Activated naive CD4-positive, alpha-beta T cell treated with anti-CD3 and anti-CD28 coated beads, Interleukin-2, amount 50 U/mL, for 24 hours (primary cell): ENCODE data around the gene NOX4.

Source experiments
- H3K27ac Mint-ChIP-seq: one replicate; pipeline ENCODE4 v1.8.0; 2021; ENCODE audit warnings: mild to moderate bottlenecking, mixed read lengths
- H3K27me3 Mint-ChIP-seq: one replicate; pipeline ENCODE4 v1.8.0; 2021; ENCODE audit warnings: mixed read lengths
- H3K36me3 Mint-ChIP-seq: one replicate; pipeline ENCODE4 v1.8.0; 2021; ENCODE audit warnings: mixed read lengths
- H3K4me1 Mint-ChIP-seq: one replicate; pipeline ENCODE4 v1.8.0; 2021; ENCODE audit warnings: mixed read lengths
- H3K4me3 Mint-ChIP-seq: one replicate; pipeline ENCODE4 v1.8.0; 2021; ENCODE audit warnings: mild to moderate bottlenecking, mixed read lengths
- H3K9me3 Mint-ChIP-seq: one replicate; pipeline ENCODE4 v1.8.0; 2021; ENCODE audit warnings: mixed read lengths

NOX4 gene

DNA sequence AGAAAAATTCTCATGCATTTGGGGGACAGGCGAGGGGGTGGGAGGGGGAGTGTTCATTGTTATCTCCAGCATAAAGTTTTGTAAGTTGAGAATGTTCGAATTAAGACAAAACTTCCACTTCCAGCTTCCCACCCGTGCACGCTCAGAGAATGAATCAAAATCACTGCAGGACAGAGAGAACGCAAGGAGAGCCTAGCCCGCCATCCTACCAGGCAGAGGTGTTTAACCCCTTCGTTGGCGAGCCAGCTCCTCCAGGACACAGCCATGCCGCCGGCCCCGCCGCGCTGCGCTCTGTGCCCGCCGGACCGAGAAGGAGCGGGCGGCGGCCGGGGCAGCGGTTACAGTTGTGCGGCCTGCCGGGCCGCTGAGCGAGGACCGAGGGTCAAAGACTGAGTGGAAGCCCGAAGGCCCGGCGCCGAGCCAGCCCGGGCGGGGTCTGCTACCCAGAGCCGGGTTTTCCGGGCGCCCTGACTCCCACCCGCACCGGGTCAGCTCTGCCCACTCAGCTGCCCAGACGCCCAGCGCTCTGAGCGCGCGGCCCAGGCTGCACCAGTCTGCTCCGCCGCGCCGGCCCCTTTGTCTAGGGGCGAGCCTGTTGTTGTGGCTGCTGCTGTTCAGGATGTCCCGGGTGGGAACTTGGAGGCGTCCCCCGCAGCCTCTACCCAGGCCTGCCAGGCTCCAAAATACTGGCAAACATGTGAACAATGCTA, at the start of gene NOX4:
Gene NOX4, minus strand, starts transcription at position 395 of the 710 bp plus-strand sequence. Its CDS starts 129 bp downstream, at position 266.
- H3K9me3 Mint-ChIP-seq = no peaks in the 10 kb centered on the region
- H3K27ac Mint-ChIP-seq = no peak within 1 kb of the TSS
- no peaks in the 10 kb centered on the region for H3K36me3 Mint-ChIP-seq
- no peaks in the 10 kb centered on the region for H3K4me1 Mint-ChIP-seq
- H3K4me3 Mint-ChIP-seq = no peak within 1 kb of the TSS
- H3K27me3 Mint-ChIP-seq = peaks cover 16% of the 10 kb centered on the region

- no peaks in the 10 kb centered on the region for H3K27me3 Mint-ChIP-seq
- H3K4me1 Mint-ChIP-seq = no peaks in the 10 kb centered on the region
- H3K9me3 Mint-ChIP-seq = no peaks in the 10 kb centered on the region
- no peaks in the 10 kb centered on the region for H3K36me3 Mint-ChIP-seq
- no peak overlapping the region for H3K27ac Mint-ChIP-seq
- H3K4me3 Mint-ChIP-seq = no peak overlapping the region
These were observed 49.7 kb upstream of the NOX4 start for GRCh38 chr11:89540826-89541225.

DNA sequence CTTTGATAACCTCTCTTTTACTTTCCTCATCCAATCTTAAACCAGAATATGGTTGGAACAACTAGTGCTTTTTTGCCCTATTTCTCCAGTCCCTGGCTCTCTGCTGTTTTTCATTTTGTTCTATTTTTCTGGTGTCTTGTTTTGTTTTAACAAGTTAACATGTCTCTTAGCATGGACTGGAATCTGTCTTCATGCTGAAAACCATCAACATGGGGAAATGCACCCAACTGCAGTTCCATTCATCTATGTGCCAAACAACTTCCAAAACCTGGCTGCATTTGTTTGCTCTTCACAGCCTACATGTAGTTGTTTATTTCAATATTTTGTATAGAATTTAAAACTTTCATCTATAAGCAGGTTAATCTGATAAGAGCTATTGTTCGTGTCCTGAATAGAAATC, 46.8 kb upstream of the NOX4 start:
- Mint-ChIP-seq H3K36me3 (no peaks in the 10 kb centered on the region), H3K27me3 (no peaks in the 10 kb centered on the region), H3K27ac (no peak overlapping the region), H3K4me3 (no peak overlapping the region), H3K4me1 (no peaks in the 10 kb centered on the region), H3K9me3 (no peaks in the 10 kb centered on the region)

- H3K27me3 Mint-ChIP-seq = no peaks in the 10 kb centered on the region
- H3K36me3 Mint-ChIP-seq = no peaks in the 10 kb centered on the region
- no peaks in the 10 kb centered on the region for H3K4me1 Mint-ChIP-seq
- H3K4me3 Mint-ChIP-seq = no peak overlapping the region
- H3K9me3 Mint-ChIP-seq = no peaks in the 10 kb centered on the region
- no peak overlapping the region for H3K27ac Mint-ChIP-seq
These were observed 45.8 kb upstream of the NOX4 start for GRCh38 chr11:89536926-89537325.

- no peak overlapping the region for H3K4me3 Mint-ChIP-seq
- H3K9me3 Mint-ChIP-seq = no peaks in the 10 kb centered on the region
- no peak overlapping the region for H3K27ac Mint-ChIP-seq
- no peaks in the 10 kb centered on the region for H3K4me1 Mint-ChIP-seq
- no peaks in the 10 kb centered on the region for H3K36me3 Mint-ChIP-seq
- H3K27me3 Mint-ChIP-seq = no peaks in the 10 kb centered on the region
These were observed 44.0 kb upstream of the NOX4 start for GRCh38 chr11:89535221-89535620.

DNA sequence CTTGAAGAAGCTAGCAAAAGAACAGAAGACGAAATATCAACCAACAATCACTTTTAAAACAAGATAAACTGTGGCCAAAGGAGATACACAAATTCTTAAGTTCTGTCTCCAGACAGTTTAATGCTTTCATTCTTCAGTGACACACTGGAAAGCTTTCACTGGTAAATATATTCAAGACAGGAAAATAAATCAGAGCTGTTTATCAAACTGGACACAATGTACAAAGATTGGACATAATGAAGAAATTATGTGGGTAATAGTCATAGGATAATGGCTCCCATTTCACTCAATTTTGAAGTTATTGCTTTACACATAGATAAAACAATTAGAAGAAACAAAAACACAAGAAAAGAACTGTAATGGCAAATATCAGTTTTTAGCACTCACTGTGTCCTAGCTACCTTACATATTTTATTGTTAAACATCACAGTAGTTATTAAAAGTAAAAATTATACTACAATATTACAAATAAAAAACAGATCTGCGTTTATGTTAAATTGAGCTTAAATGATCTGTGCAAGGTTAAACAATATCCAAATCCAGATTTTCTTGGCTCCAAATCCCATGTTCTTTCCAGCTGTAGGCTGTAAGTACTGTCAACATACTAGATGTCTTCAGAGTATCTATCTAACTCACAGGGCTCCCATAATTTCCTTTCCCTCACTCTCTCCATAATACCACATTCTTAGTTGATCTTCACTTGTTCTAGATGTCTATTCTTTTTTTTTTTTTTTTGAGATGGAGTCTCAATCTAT, 38.6 kb upstream of the NOX4 start:
- no peak overlapping the region for H3K27ac Mint-ChIP-seq
- no peaks in the 10 kb centered on the region for H3K4me1 Mint-ChIP-seq
- no peaks in the 10 kb centered on the region for H3K36me3 Mint-ChIP-seq
- no peaks in the 10 kb centered on the region for H3K27me3 Mint-ChIP-seq
- peaks cover 7% of the 10 kb centered on the region for H3K9me3 Mint-ChIP-seq
- no peak overlapping the region for H3K4me3 Mint-ChIP-seq

DNA sequence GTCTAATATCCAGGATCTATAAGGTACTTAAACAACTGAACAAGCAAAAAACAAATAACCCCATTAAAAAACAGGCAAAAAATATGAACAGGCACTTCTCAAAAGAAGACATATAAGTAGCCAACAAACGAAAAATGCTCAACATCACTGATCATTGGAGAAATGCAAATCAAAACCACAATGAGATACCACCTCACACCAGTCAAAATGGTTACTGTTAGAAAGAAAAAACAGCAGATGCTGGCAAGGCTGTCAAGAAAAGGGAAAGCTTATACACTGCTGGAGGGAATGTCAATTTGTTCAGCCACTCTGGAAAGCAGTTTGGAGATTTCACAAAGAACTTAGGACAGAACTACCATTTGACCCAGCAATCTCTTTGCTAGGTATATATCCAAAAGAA, 30.6 kb upstream of the NOX4 start:
- Mint-ChIP-seq H3K4me1 (no peaks in the 10 kb centered on the region), H3K27ac (no peak overlapping the region), H3K36me3 (no peaks in the 10 kb centered on the region), H3K4me3 (no peak overlapping the region), H3K27me3 (no peaks in the 10 kb centered on the region), H3K9me3 (peaks cover 4% of the 10 kb centered on the region)

- no peaks in the 10 kb centered on the region for H3K27me3 Mint-ChIP-seq
- H3K4me1 Mint-ChIP-seq = no peaks in the 10 kb centered on the region
- H3K36me3 Mint-ChIP-seq = no peaks in the 10 kb centered on the region
- H3K4me3 Mint-ChIP-seq = no peak overlapping the region
- no peak overlapping the region for H3K27ac Mint-ChIP-seq
- H3K9me3 Mint-ChIP-seq = no peaks in the 10 kb centered on the region
These were observed 30.1 kb upstream of the NOX4 start for GRCh38 chr11:89521294-89521693.

DNA sequence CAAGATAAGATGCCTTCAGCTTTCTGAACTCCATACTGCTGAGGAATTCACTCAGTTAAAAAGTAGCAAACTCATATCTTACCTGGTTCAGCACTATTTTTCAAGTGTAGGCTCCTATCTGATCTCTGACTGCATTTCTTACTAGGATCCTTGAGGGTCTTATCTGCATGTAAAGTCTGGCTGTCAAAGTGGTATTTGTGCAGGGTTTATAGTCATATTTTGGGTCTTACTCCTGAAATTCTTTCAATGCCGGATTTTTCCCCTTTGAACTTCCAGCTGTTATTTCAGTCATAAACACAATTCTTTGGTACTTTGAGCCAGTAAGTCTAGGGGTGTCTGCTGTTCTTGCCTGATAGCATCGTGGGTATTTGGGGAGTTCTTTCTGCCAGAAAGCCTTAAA, 25.3 kb upstream of the NOX4 start:
- Mint-ChIP-seq H3K36me3 (no peaks in the 10 kb centered on the region), H3K27ac (no peak overlapping the region), H3K4me3 (no peak overlapping the region), H3K9me3 (peaks cover 4% of the 10 kb centered on the region), H3K4me1 (no peaks in the 10 kb centered on the region), H3K27me3 (no peaks in the 10 kb centered on the region)

DNA sequence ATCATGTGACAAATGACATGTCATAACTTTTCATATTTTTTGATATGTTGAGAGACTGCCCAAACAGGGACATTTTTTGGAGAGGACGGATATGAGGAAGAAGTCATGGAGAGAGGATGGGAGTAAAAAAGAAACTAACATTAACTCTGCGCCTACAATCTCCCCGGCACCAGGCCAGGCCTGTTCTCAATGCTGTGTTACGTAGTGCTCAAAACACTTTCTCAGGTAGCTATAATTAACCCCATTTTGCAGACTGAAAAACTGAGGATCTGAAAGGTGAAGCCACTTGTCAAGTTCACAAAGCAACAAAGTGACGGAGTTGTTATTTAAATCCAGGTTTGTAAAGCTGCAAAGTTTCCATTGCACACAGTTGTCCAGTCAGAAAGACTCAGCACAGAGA, 17.4 kb upstream of the NOX4 start:
- peaks cover 4% of the 10 kb centered on the region for H3K9me3 Mint-ChIP-seq
- H3K4me3 Mint-ChIP-seq = no peak overlapping the region
- no peaks in the 10 kb centered on the region for H3K36me3 Mint-ChIP-seq
- H3K27me3 Mint-ChIP-seq = no peaks in the 10 kb centered on the region
- no peak overlapping the region for H3K27ac Mint-ChIP-seq
- no peaks in the 10 kb centered on the region for H3K4me1 Mint-ChIP-seq

GRCh38 chr11:89504270-89504669, 13.1 kb upstream of the NOX4 start:
- no peaks in the 10 kb centered on the region for H3K36me3 Mint-ChIP-seq
- H3K27ac Mint-ChIP-seq = no peak overlapping the region
- H3K4me1 Mint-ChIP-seq = no peaks in the 10 kb centered on the region
- no peak overlapping the region for H3K4me3 Mint-ChIP-seq
- H3K27me3 Mint-ChIP-seq = peaks cover 1% of the 10 kb centered on the region
- H3K9me3 Mint-ChIP-seq = no peaks in the 10 kb centered on the region

DNA sequence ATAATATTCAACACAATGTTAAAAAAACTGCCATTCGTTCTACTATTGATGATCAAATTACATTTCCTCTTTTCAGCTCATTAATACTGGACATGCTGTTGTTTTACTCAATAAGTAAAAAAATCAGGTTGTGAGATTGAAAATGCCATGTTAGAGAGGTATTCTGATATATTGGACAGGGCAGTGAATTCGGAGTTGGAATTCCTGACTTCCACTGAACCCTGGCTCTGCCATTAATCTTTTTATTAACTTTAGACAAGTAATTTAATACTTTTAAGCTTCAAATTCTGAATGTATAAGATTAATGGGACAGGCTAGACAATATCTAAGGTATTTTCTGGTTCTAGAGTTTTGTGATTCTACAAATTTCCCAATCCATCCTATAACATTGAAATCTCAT, 12.2 kb upstream of the NOX4 start:
- no peaks in the 10 kb centered on the region for H3K9me3 Mint-ChIP-seq
- H3K4me1 Mint-ChIP-seq = no peaks in the 10 kb centered on the region
- H3K27me3 Mint-ChIP-seq = peaks cover 1% of the 10 kb centered on the region
- H3K27ac Mint-ChIP-seq = no peak overlapping the region
- no peak overlapping the region for H3K4me3 Mint-ChIP-seq
- H3K36me3 Mint-ChIP-seq = no peaks in the 10 kb centered on the region

DNA sequence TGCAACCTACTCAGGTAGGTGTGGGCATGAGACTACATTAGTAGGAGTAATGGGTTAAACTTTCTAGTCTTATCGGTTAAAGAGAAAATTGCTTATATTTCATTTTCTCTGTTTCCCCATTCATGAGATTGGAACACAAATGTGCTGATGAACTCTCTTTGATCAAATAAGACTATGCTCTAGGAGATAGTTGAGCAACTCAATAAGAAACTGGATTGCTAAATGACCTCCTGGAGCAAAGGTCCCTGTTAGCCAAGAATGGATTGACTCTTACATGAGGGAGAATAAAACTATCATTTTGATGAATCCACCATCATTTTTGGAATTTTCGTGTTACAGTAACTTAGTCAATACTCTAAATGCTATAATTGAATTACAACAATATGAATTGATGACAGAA, 11.1 kb upstream of the NOX4 start:
- no peaks in the 10 kb centered on the region for H3K9me3 Mint-ChIP-seq
- no peaks in the 10 kb centered on the region for H3K36me3 Mint-ChIP-seq
- no peak overlapping the region for H3K4me3 Mint-ChIP-seq
- no peaks in the 10 kb centered on the region for H3K4me1 Mint-ChIP-seq
- H3K27me3 Mint-ChIP-seq = peaks cover 3% of the 10 kb centered on the region
- H3K27ac Mint-ChIP-seq = no peak overlapping the region

DNA sequence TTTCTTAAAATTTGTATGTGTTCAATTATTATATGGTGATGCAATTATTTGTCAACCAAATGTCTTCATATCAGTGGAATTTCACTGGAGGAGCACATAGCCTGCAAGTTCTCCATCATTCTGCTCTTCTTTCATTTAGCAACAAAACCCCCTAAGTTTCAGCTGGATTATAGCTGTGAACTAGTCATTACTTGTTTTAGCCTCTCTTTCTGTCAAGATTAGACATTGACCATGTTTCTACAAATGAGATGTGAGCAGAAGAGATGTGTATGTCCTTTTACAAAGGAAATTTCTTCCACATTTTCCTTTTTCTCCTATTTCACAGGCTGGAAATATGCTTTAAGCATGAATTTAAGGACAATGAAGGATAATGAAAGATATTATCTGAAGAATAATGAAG, 9.2 kb upstream of the NOX4 start:
- Mint-ChIP-seq H3K4me3 (no peak overlapping the region), H3K9me3 (no peaks in the 10 kb centered on the region), H3K4me1 (no peaks in the 10 kb centered on the region), H3K27me3 (peaks cover 3% of the 10 kb centered on the region), H3K36me3 (no peaks in the 10 kb centered on the region), H3K27ac (no peak overlapping the region)

- peaks cover 3% of the 10 kb centered on the region for H3K27me3 Mint-ChIP-seq
- no peak overlapping the region for H3K4me3 Mint-ChIP-seq
- no peaks in the 10 kb centered on the region for H3K9me3 Mint-ChIP-seq
- no peaks in the 10 kb centered on the region for H3K4me1 Mint-ChIP-seq
- H3K27ac Mint-ChIP-seq = no peak overlapping the region
- no peaks in the 10 kb centered on the region for H3K36me3 Mint-ChIP-seq
These were observed 7.8 kb upstream of the NOX4 start for GRCh38 chr11:89498845-89499448.

DNA sequence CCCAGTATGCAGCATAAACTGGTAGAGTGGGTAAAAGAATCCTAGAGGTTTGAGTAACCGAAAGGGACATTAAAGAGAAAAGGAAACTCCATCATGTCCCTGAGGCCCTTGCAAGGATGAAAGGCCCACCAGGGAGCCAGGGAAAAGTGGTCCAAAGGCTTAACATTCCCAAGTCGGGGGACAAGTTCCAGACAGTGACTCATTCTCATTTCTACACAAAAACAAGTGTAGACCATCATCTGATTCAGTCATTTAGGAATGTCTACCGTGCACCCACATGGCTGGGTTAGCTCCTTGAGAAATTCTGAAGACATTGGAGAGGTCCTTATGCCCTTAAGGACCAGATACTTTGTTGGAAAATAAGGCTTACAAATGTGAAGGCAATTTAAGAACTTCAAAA, 4.8 kb upstream of the NOX4 start:
- no peak overlapping the region for H3K4me3 Mint-ChIP-seq
- H3K4me1 Mint-ChIP-seq = no peaks in the 10 kb centered on the region
- H3K27me3 Mint-ChIP-seq = peaks cover 9% of the 10 kb centered on the region
- H3K27ac Mint-ChIP-seq = no peak overlapping the region
- no peaks in the 10 kb centered on the region for H3K9me3 Mint-ChIP-seq
- no peaks in the 10 kb centered on the region for H3K36me3 Mint-ChIP-seq
